Motor neuron (in vitro differentiated cells): ENCODE measurements around the gene ORAI3. TPM values are rescaled to one million over a fixed set of nuclear protein-coding genes. Genes with fewer than 3 reads are reported as not detected.

ENCODE experiments used
- ATAC-seq, 8 experiments: fragments of 200-7000 bp; cut with Tn5 transposase; replicated peaks in 6 of 8; 2 replicates each; pipeline ENCODE4 v1.8.0; 2021; ENCODE audit warnings: mild to moderate bottlenecking in 8 of 8, moderate library complexity in 8 of 8
- H3K27ac ChIP-seq, 2 donors: fragments of 250-450 bp; sonication (Bioruptor Pico); 2 replicates each; pipeline ENCODE4 v1.9.0; 2021; ENCODE audit warnings: antibody characterized with exemption in 2 of 2, mild to moderate bottlenecking in 2 of 2, moderate library complexity in 1 of 2
- H3K4me1 ChIP-seq, 2 donors: fragments of 250-450 bp; sonication (Bioruptor Pico); replicated peaks in 1 of 2; 2 replicates each; pipeline ENCODE4 v1.6.1; 2021; ENCODE audit warnings: antibody characterized with exemption in 2 of 2, mild to moderate bottlenecking in 2 of 2, moderate library complexity in 1 of 2
- H3K4me3 ChIP-seq, 5 donors: fragments of 250-450 bp; sonication (Bioruptor Pico); 2 replicates each; pipeline ENCODE4 v1.9.0; 2021; ENCODE audit warnings: antibody characterized with exemption in 5 of 5, mild to moderate bottlenecking in 5 of 5, moderate library complexity in 4 of 5
- WGBS, 10 experiments: fragments of 450-650 bp; shearing (Covaris generic); methylation state at CpG; one replicate each; pipeline ENCODE4 v1.0.0; 2022; 5-methylcytosine and 5-hydroxymethylcytosine counted together
- in situ Hi-C, 9 experiments: fragments of 400-800 bp; cut with MboI; loops; one replicate each; pipeline ENCODE4 v1.15.0; 2021; ENCODE audit warnings: low sequenced_read_pairs in 9 of 9, low pct_unique_long_range_greater_than_20kb in 2 of 9; ENCODE audit not compliant: unreplicated experiment in 9 of 9
- total RNA-seq, 8 experiments: library from RNA; unstranded; fragments of 300-600 nt; gene quantifications; 2 replicates each; pipeline versions ENCODE4 v1.2.3 to v1.2.4, GENCODE V29; 2022

Gene ORAI3
- total RNA-seq, 8 experiments from 2014 or later: 4.4 to 37.4 (median 6.8) TPM

DNA sequence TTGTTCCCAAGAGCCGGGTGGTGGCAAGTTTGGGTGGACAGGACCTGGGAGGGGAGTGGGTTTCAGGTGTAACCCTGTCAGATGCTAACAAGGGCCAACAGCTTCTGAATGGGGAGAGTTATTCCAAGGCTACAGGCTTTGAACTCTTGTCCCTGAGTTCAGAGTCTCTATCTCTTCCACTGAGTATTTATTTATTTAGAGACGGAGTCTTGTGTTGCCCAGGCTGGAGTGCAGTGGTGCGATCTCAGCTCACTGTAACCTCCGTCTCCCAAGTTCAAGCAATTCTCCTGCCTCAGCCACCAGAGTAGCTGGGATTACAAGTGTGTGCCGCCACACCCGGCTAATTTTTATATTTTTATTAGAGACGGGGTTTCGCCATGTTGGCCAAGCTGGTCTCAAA is 6.1 kb downstream of the ORAI3 start:
- ATAC-seq: no peak
- in situ Hi-C loops: loop anchor here in 2 of 9 experiments (25.0 kb wide), 2 partner anchors 507 to 907 kb away; partner anchors contain the start of genes ARMC5 (in 2 of the 2), TGFB1I1 (in 2 of the 2) and ZNF267 (in 1 of the 2)
- peaks cover 10 to 19% of the 10 kb centered on the region in 2 donors for H3K4me1 ChIP-seq
- H3K27ac ChIP-seq: no peak overlapping the region
- H3K4me3 ChIP-seq: no peak overlapping the region
- 60 to 100% (median 94%) methylated on average over 1 to 5 of the region's 8 CpGs; no CpG with 5 or more reads in 3 of the 10 experiments for WGBS, 10 experiments

DNA sequence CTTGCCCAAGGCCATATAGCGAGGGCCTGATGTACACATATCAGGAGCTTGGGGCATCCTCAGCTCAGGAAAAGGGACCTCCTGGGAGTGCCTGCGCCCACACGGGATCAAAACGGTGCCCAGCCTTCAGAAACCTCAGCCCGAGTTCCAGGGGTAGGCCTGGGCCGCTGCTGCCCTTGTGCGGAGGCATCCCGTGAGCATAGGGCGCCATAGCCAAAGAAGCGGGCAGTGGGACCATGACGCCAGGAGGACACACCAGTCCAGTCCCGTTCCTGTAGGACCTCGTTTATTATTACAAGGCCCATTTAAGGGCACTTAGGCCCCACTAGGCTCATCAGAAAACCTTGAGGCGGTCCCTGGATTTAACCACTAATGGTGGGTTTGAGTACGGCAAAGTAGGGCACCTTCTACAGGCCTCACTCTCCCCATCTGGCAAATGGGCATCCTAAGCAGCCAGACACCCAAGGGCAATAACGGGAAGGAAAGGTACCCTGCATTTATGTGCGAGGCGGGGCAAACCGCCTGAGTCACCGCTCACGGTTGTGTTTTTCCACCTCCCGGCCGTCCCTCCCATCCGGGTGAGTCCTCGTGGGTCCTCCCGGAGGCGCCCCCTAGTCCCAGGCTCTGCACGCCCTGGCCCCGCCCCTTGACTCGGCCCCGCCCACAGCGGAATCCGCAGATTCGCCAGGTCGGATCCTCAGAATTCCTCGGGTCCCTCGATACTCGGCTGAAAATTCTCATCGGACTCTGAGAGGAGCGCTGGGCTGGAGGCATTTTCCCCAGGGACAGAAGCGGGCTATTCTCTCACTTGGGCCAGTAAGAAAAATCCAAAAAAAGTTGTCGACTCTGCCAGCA is 8.0 kb downstream of the ORAI3 start:
- WGBS, 10 experiments: 25 to 67% (median 30%) methylated on average over 2 to 21 of the region's 42 CpGs; no CpG with 5 or more reads in 5 of the 10 experiments
- Histone ChIP-seq H3K4me1 (peaks cover 6 to 12% of the 10 kb centered on the region in 2 donors), H3K27ac (peak overlapping the region; percentile 99 to 100), H3K4me3 (peak overlapping the region; percentile 77 to 99 (median 87))
- in situ Hi-C loops: loop anchor here in 2 of 9 experiments (25.0 kb wide), 2 partner anchors 505 to 905 kb away; partner anchors contain the start of genes ARMC5 (in 2 of the 2), TGFB1I1 (in 2 of the 2) and ZNF267 (in 1 of the 2)
- ATAC-seq: peak; percentile 41 to 65 (median 48)

DNA sequence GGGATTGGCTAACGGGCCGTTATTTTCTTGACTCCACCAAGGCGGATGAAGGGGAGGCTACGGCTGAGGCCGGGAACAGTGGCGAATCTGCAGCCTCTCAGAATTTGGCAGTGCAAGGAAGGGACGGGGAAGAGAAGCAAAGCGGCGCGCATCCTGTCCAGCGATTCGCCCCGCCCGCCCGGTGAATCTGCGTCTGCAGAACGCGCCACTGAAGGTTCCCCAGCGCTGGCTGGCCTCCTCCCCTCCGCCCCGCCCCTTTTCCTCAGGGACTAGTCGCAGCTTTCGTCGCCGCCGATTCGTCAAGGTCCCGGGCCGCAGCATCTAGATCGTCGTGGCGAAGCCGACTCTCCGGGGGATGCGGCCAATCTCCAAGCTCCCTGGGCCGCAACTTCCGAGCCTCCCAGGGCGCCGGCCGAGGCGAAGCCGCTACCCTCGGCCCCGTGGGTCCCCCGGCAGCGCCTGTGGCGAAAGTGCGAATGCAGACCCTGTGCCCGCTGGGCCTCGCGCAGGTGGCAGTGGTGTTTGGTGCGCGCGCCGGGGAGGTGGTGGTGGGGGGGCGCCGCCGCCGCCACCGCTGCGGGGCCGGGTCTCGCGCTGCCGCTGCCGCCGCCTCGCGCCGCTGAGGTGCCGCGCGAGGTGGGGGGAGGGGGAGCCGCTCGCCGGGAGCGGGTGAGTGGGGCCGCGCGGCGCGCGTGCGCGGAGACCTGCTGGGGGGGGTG is 8.7 kb downstream of the ORAI3 start, which contains the start of gene SETD1A:
Gene SETD1A (plus strand): TSS at position 299 of the 719 bp plus-strand sequence. CDS start 978 bp downstream, outside the sequence.
- peaks cover 6 to 12% of the 10 kb centered on the region in 2 donors for H3K4me1 ChIP-seq
- in situ Hi-C loops: loop anchor here in 2 of 9 experiments (25.0 kb wide), 2 partner anchors 505 to 905 kb away; partner anchors contain the start of genes ARMC5 (in 2 of the 2), TGFB1I1 (in 2 of the 2) and ZNF267 (in 1 of the 2)
- ATAC-seq: peak; percentile 76 to 86 (median 80)
- H3K27ac ChIP-seq: peak within 1 kb of the TSS; percentile 99 to 100
- WGBS, 10 experiments: 0 to 5% (median 0%) methylated on average over 1 to 11 of the region's 85 CpGs; no CpG with 5 or more reads in 5 of the 10 experiments
- peak within 1 kb of the TSS; percentile 77 to 99 (median 87) for H3K4me3 ChIP-seq

DNA sequence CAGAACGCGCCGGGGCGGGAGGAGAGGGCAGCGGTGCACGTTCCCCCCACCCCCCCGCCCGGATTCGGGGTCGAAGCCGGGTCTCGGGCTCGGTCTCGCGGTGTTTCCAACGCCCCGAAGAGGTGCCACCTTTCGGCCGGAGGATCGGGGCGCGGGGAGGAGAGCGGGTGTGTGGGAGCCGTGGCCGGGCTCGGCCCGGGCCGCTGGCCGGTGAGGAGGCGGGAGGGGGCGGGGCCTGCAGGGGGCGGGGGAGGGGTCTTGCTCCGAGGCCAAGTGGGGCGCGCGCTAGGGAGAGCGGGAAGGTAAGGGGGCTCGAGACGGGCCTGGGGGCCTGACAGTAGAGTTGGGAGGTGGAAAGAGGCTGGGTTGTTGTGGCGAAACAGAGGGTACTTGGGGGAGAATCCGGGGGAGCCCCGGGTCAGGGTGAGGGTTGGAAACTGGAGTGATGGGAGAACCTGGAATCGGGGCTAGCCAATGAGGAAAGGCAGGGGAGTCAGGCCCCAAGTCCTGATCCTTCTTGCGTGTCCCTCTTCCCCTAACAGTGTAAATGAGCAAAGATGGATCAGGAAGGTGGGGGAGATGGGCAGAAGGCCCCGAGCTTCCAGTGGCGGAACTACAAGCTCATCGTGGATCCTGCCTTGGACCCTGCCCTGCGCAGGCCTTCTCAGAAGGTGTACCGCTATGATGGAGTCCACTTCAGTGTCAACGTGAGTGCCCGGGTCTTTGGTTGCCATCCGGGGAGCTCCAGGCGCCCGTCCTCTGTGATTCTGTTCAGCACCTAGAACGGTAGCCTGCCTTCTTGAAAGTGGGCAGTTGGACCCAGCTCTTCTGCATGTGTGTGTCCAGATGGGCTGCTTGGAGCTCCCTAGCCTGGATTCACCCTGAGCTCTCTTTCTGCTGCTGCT is 9.6 kb downstream of the ORAI3 start:
- 0 to 94% (median 30%) methylated on average over 3 to 11 of the region's 55 CpGs; no CpG with 5 or more reads in 6 of the 10 experiments for WGBS, 10 experiments
- peak overlapping the region; percentile 99 to 100 for H3K27ac ChIP-seq
- H3K4me1 ChIP-seq: peaks cover 6 to 11% of the 10 kb centered on the region in 2 donors
- H3K4me3 ChIP-seq: peak overlapping the region; percentile 77 to 99 (median 87)
- in situ Hi-C loops: loop anchor here in 2 of 9 experiments (25.0 kb wide), 2 partner anchors 504 to 904 kb away; partner anchors contain the start of genes ARMC5 (in 2 of the 2), TGFB1I1 (in 2 of the 2) and ZNF267 (in 1 of the 2)
- peak; percentile 10 to 72 (median 64) for ATAC-seq

DNA sequence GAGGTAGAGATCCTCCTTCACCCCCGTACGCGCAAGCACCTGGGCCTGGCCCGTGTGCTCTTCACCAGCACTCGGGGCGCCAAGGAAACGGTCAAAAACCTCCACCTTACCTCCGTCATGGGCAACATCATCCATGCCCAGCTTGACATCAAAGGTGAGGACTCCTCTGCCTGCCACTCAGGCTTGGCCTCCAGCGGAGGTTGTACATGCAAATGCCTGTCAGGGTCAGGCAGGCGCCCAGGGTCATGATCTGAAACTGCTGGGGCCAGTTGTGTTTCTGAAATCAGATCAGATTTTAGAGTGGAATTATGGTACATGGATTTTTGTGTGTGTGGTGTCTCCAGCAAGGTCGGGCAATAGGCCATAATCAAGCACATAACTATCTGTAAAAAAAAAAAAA is 12.5 kb downstream of the ORAI3 start:
- in situ Hi-C loops: loop anchor here in 2 of 9 experiments (25.0 kb wide), 2 partner anchors 501 to 901 kb away; partner anchors contain the start of genes ARMC5 (in 2 of the 2), TGFB1I1 (in 2 of the 2) and ZNF267 (in 1 of the 2)
- WGBS, 10 experiments: 0 to 100% (median 97%) methylated on average over 1 to 8 of the region's 11 CpGs
- Histone ChIP-seq H3K4me1 (peaks cover 6% of the 10 kb centered on the region in 2 donors), H3K27ac (no peak overlapping the region), H3K4me3 (no peak overlapping the region)
- ATAC-seq: no peak

DNA sequence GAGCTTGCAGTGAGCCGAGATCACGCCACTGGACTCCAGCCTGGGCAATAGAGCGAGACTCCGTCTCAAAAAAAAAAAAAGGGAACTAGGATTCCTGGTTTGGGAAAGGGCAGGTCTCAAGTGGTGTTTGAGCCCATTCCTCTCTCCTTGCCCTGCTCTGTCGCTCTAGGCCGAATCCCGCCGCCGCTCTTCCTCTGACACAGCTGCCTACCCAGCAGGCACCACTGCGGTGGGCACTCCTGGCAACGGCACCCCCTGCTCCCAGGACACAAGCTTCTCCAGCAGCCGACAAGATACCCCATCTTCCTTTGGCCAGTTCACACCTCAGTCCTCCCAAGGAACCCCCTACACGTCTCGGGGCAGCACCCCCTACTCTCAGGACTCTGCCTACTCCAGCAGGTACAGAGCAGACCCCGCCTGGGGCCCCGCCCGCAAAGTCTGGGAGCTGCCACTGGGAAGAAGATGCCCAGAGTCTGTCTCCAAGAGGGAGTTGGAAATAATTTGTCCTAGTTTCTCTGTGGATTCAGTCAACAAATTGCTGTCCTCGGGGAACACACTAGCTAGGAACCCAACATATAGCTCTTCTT is 15.2 kb downstream of the ORAI3 start:
- Histone ChIP-seq H3K4me3 (no peak overlapping the region), H3K27ac (no peak overlapping the region), H3K4me1 (peaks cover 2% of the 10 kb centered on the region in 2 donors)
- ATAC-seq: peak in 3 of 8 experiments; percentile 12 to 22 (median 17)
- in situ Hi-C loops: loop anchor here in 2 of 9 experiments (25.0 kb wide), 2 partner anchors 498 to 898 kb away; partner anchors contain the start of genes ARMC5 (in 2 of the 2), TGFB1I1 (in 2 of the 2) and ZNF267 (in 1 of the 2)
- WGBS, 10 experiments: 71 to 100% (median 85%) methylated on average over 2 to 4 of the region's 18 CpGs; no CpG with 5 or more reads in 5 of the 10 experiments

DNA sequence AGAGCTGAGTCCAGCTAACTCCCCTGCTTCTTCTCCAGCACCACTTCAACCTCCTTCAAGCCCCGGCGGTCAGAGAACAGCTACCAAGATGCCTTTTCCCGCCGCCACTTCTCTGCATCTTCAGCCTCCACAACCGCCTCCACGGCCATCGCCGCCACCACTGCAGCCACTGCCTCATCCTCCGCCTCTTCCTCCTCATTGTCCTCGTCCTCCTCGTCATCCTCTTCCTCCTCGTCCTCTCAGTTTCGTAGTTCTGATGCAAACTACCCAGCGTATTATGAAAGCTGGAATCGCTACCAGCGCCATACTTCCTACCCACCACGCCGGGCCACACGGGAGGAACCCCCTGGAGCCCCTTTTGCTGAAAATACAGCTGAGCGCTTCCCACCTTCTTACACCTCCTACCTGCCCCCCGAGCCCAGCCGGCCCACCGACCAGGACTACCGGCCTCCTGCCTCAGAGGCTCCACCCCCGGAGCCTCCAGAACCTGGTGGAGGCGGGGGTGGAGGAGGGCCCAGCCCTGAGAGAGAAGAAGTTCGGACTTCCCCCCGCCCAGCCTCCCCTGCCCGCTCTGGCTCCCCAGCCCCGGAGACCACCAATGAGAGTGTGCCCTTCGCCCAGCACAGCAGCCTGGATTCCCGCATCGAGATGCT is 15.8 kb downstream of the ORAI3 start:
- H3K27ac ChIP-seq: no peak overlapping the region
- H3K4me3 ChIP-seq: no peak overlapping the region
- in situ Hi-C loops: loop anchor here in 2 of 9 experiments (25.0 kb wide), 2 partner anchors 498 to 898 kb away; partner anchors contain the start of genes ARMC5 (in 2 of the 2), TGFB1I1 (in 2 of the 2) and ZNF267 (in 1 of the 2)
- peak in 4 of 8 experiments; percentile 7 to 33 (median 18) for ATAC-seq
- no peaks in the 10 kb centered on the region for H3K4me1 ChIP-seq
- whole genome bisulfite sequencing, 10 experiments: 79 to 100% (median 95%) methylated on average over 4 to 15 of the region's 33 CpGs; no CpG with 5 or more reads in 1 of the 10 experiments

DNA sequence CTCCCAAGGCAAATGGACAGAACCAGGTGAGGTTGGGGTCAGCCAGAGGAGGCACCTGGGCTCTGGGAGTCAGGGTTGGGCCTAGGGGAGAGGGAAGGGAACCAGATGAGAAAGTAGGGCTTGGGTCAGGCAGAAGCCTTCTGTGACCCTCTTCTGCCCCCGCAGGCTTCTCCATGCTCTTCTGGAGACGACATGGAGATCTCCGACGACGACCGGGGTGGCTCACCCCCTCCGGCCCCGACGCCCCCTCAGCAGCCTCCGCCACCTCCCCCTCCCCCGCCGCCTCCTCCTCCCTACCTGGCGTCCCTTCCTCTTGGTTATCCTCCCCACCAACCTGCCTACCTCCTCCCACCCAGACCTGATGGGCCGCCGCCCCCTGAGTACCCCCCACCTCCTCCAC is 16.6 kb downstream of the ORAI3 start:
- Histone ChIP-seq H3K27ac (no peak overlapping the region), H3K4me3 (no peak overlapping the region), H3K4me1 (no peaks in the 10 kb centered on the region)
- no CpG with 5 or more reads among the region's 15 CpGs for WGBS, 10 experiments
- peak in 4 of 8 experiments; percentile 3 to 35 (median 20) for ATAC-seq
- in situ Hi-C loops: loop anchor here in 2 of 9 experiments (25.0 kb wide), 2 partner anchors 497 to 897 kb away; partner anchors contain the start of genes ARMC5 (in 2 of the 2), TGFB1I1 (in 2 of the 2) and ZNF267 (in 1 of the 2)

DNA sequence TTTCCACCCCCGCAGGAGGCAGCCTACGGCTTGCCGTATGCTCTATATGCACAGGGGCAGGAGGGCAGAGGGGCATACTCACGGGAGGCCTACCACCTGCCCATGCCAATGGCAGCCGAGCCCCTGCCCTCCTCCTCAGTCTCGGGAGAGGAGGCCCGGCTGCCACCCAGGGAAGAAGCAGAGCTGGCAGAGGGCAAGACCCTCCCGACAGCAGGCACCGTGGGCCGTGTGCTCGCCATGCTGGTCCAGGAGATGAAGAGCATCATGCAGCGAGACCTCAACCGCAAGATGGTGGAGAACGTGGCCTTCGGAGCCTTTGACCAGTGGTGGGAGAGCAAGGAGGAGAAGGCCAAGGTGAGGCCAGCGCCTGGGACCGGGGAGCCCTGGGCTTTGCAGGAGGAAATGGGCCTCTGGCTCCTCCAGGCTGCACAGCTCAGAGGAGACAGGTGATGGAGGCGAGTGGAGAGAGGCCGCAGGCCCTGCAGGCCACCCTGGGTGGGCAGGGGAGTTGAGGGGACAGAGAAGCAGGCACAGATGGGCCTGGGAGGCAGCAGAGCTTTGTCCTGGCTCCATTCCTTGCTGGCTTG is 17.3 kb downstream of the ORAI3 start:
- ATAC-seq: no peak
- H3K27ac ChIP-seq: no peak overlapping the region
- H3K4me3 ChIP-seq: no peak overlapping the region
- WGBS, 10 experiments: 85 to 100% (median 98%) methylated on average over 1 to 5 of the region's 19 CpGs; no CpG with 5 or more reads in 6 of the 10 experiments
- no peaks in the 10 kb centered on the region for H3K4me1 ChIP-seq
- in situ Hi-C loops: loop anchor here in 2 of 9 experiments (25.0 kb wide), 2 partner anchors 496 to 896 kb away; partner anchors contain the start of genes ARMC5 (in 2 of the 2), TGFB1I1 (in 2 of the 2) and ZNF267 (in 1 of the 2)

DNA sequence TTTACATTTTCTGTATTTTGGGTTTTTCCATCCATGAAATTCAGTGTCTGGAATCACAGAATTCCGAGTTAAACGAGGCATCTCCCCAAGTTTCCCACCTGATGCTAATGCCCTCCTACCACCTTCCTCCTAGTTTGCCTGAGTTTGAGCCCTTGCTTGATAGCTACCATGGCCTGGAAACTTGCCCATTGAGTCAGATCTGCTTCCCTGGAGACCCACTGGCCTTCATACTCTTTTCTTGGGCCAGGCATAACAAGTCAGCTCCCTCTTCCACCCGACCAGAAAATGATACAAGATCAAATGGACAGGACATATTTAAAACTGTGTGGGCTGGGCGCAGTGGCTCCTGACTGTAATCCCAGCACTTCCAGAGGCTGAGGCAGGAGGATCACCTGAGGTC is 18.9 kb downstream of the ORAI3 start:
- no peak overlapping the region for H3K4me3 ChIP-seq
- in situ Hi-C loops: loop anchor here in 2 of 9 experiments (25.0 kb wide), 2 partner anchors 495 to 895 kb away; partner anchors contain the start of genes ARMC5 (in 2 of the 2), TGFB1I1 (in 2 of the 2) and ZNF267 (in 1 of the 2)
- 67 to 100% (median 97%) methylated on average over 1 to 3 of the region's 4 CpGs; no CpG with 5 or more reads in 4 of the 10 experiments for WGBS, 10 experiments
- no peak for ATAC-seq
- H3K4me1 ChIP-seq: no peaks in the 10 kb centered on the region
- H3K27ac ChIP-seq: no peak overlapping the region
